Trophoblast cell (in vitro differentiated cells and primary cell): ENCODE measurements around the gene PODN.

Experiments used
- DNase-seq, 2 donors: peaks; one replicate each; pipeline ENCODE4 v3.0.0-alpha.2; 2016
- H2AFZ ChIP-seq: 2 replicates; pipeline ENCODE4 v1.6.1; 2013; ENCODE audit warnings: low read length, moderate library complexity, mild to moderate bottlenecking; ENCODE audit not compliant: insufficient read depth, poor library complexity
- H2AK5ac ChIP-seq: 2 replicates; pipeline ENCODE4 v1.6.1; 2013; ENCODE audit warnings: mild to moderate bottlenecking, low read length
- H2BK120ac ChIP-seq: 2 replicates; pipeline ENCODE4 v1.6.1; 2013; ENCODE audit warnings: low read length, mild to moderate bottlenecking, moderate library complexity; ENCODE audit not compliant: insufficient read depth, poor library complexity
- H2BK12ac ChIP-seq: 2 replicates; pipeline ENCODE4 v1.6.1; 2013; ENCODE audit warnings: mild to moderate bottlenecking, low read length, moderate library complexity
- H2BK5ac ChIP-seq: 2 replicates; pipeline ENCODE4 v1.6.1; 2013; ENCODE audit warnings: low read length, low read depth, moderate library complexity, mild to moderate bottlenecking; ENCODE audit not compliant: poor library complexity
- H3K14ac ChIP-seq: 2 replicates; pipeline ENCODE4 v1.6.1; 2013; ENCODE audit warnings: mild to moderate bottlenecking, low read length
- H3K18ac ChIP-seq: 2 replicates; pipeline ENCODE4 v1.6.1; 2013; ENCODE audit warnings: mild to moderate bottlenecking, low read length
- H3K23ac ChIP-seq: 2 replicates; pipeline ENCODE4 v1.6.1; 2013; ENCODE audit warnings: low read length
- H3K27ac ChIP-seq: 2 replicates; pipeline ENCODE4 v1.5.1; 2013; ENCODE audit warnings: low read depth, mild to moderate bottlenecking, inconsistent platforms, low read length, moderate library complexity
- H3K27me3 ChIP-seq: 2 replicates; pipeline ENCODE4 v1.6.1; 2013; ENCODE audit warnings: inconsistent platforms, mild to moderate bottlenecking, low read length, moderate library complexity; ENCODE audit not compliant: insufficient read depth
- H3K36me3 ChIP-seq, 2 experiments: 1 replicate in 1 of 2; 2 replicates in 1 of 2; pipeline ENCODE4 v1.6.1; 2013; ENCODE audit warnings: low read length in 2 of 2, mild to moderate bottlenecking in 2 of 2, moderate library complexity in 1 of 2; ENCODE audit not compliant: insufficient read depth in 2 of 2, control insufficient read depth in 1 of 2
- H3K4ac ChIP-seq: 2 replicates; pipeline ENCODE4 v1.6.1; 2013; ENCODE audit warnings: low read depth, mild to moderate bottlenecking, low read length, moderate library complexity
- H3K4me1 ChIP-seq, 2 experiments: 1 replicate in 1 of 2; 2 replicates in 1 of 2; pipeline ENCODE4 v1.6.1; 2013; ENCODE audit warnings: low read length in 2 of 2, mild to moderate bottlenecking in 2 of 2, moderate library complexity in 1 of 2; ENCODE audit not compliant: insufficient read depth in 2 of 2, control insufficient read depth in 1 of 2
- H3K4me2 ChIP-seq: 2 replicates; pipeline ENCODE4 v1.6.1; 2013; ENCODE audit warnings: inconsistent platforms, mild to moderate bottlenecking, low read length, moderate library complexity
- H3K4me3 ChIP-seq: 2 replicates; pipeline ENCODE4 v1.5.1; 2013; ENCODE audit warnings: mild to moderate bottlenecking, low read depth, low read length, inconsistent platforms
- H3K79me1 ChIP-seq: one replicate; pipeline ENCODE4 v1.6.1; 2013; ENCODE audit warnings: low read length
- H3K79me2 ChIP-seq: 2 replicates; pipeline ENCODE4 v1.6.1; 2013; ENCODE audit warnings: low read length, mild to moderate bottlenecking; ENCODE audit not compliant: control insufficient read depth, insufficient read depth, poor library complexity
- H3K9ac ChIP-seq: 2 replicates; pipeline ENCODE4 v1.6.1; 2013; ENCODE audit warnings: mild to moderate bottlenecking, low read length
- H3K9me3 ChIP-seq: 2 replicates; pipeline ENCODE4 v1.6.1; 2013; ENCODE audit warnings: low read depth, mild to moderate bottlenecking, control low read depth, inconsistent platforms, low read length; ENCODE audit not compliant: insufficient read depth
- H4K12ac ChIP-seq: 2 replicates; pipeline ENCODE4 v1.6.1; 2013; ENCODE audit warnings: low read depth, mild to moderate bottlenecking, low read length, moderate library complexity
- H4K8ac ChIP-seq: 2 replicates; pipeline ENCODE4 v1.6.1; 2013; ENCODE audit warnings: low read depth, mild to moderate bottlenecking, low read length, moderate library complexity
- H4K91ac ChIP-seq: one replicate; pipeline ENCODE4 v1.6.1; 2013; ENCODE audit warnings: low read depth, mild to moderate bottlenecking, low read length, moderate library complexity
- WGBS: extraction: QIAGEN DNeasy Blood & Tissue Kit; methylation state at CpG from one replicate; pipeline ENCODE4 v1.1.7; 2013; ENCODE audit warnings: missing lambda C conversion rate; ENCODE audit not compliant: insufficient read length, insufficient coverage; ENCODE audit errors: extremely low coverage; 5-methylcytosine and 5-hydroxymethylcytosine counted together

The PODN gene

GRCh38 chr1:53046930-53047329 lies 15.1 kb upstream of the PODN start:
- no peak overlapping the region for H3K9ac ChIP-seq
- H2AK5ac ChIP-seq = no peak overlapping the region
- no peaks in the 10 kb centered on the region for H3K36me3 ChIP-seq
- no peaks in the 10 kb centered on the region for H3K27me3 ChIP-seq
- H4K91ac ChIP-seq = no peak overlapping the region
- no peak overlapping the region for H3K18ac ChIP-seq
- H3K23ac ChIP-seq = no peak overlapping the region
- no peak overlapping the region for H2AFZ ChIP-seq
- no peak overlapping the region for H3K4me3 ChIP-seq
- no peak overlapping the region for H4K12ac ChIP-seq
- H2BK12ac ChIP-seq = no peak overlapping the region
- H3K9me3 ChIP-seq = no peaks in the 10 kb centered on the region
- H3K4me2 ChIP-seq = no peak overlapping the region
- no peak overlapping the region for H2BK120ac ChIP-seq
- H2BK5ac ChIP-seq = no peak overlapping the region
- WGBS = no CpG with 5 or more reads among the region's 2 CpGs
- no peak overlapping the region for H3K27ac ChIP-seq
- no peak overlapping the region for H3K14ac ChIP-seq
- H4K8ac ChIP-seq = no peak overlapping the region
- no peaks in the 10 kb centered on the region for H3K79me1 ChIP-seq
- no peak for DNase-seq
- H3K4me1 ChIP-seq = peaks cover 4 to 6% of the 10 kb centered on the region in 2 experiments
- no peaks in the 10 kb centered on the region for H3K79me2 ChIP-seq
- H3K4ac ChIP-seq = no peak overlapping the region

- H4K12ac ChIP-seq = no peak overlapping the region
- H3K4ac ChIP-seq = no peak overlapping the region
- H3K4me2 ChIP-seq = peak overlapping the region; percentile 2
- H3K79me1 ChIP-seq = no peaks in the 10 kb centered on the region
- H4K91ac ChIP-seq = no peak overlapping the region
- H3K9me3 ChIP-seq = no peaks in the 10 kb centered on the region
- no peak overlapping the region for H3K23ac ChIP-seq
- H3K36me3 ChIP-seq = no peaks in the 10 kb centered on the region
- no peak overlapping the region for H2BK5ac ChIP-seq
- no peaks in the 10 kb centered on the region for H3K27me3 ChIP-seq
- H3K4me1 ChIP-seq = peaks cover 4 to 6% of the 10 kb centered on the region in 2 experiments
- H2BK12ac ChIP-seq = no peak overlapping the region
- no peak overlapping the region for H2BK120ac ChIP-seq
- no peak for DNase-seq
- no peak overlapping the region for H3K9ac ChIP-seq
- no peak overlapping the region for H2AK5ac ChIP-seq
- H4K8ac ChIP-seq = no peak overlapping the region
- H3K27ac ChIP-seq = peak overlapping the region; percentile 46
- no peak overlapping the region for H3K18ac ChIP-seq
- no peaks in the 10 kb centered on the region for H3K79me2 ChIP-seq
- no peak overlapping the region for H2AFZ ChIP-seq
- no peak overlapping the region for H3K4me3 ChIP-seq
- no peak overlapping the region for H3K14ac ChIP-seq
- WGBS = no CpG with 5 or more reads among the region's 5 CpGs
Observed at GRCh38 chr1:53047737-53048736, 14.0 kb upstream of the PODN start.

- no peak overlapping the region for H3K23ac ChIP-seq
- H2AFZ ChIP-seq = no peak overlapping the region
- no peak overlapping the region for H2AK5ac ChIP-seq
- no peak for DNase-seq
- H3K79me2 ChIP-seq = no peaks in the 10 kb centered on the region
- H2BK12ac ChIP-seq = no peak overlapping the region
- no peaks in the 10 kb centered on the region for H3K9me3 ChIP-seq
- H3K36me3 ChIP-seq = no peaks in the 10 kb centered on the region
- H4K12ac ChIP-seq = no peak overlapping the region
- no peak overlapping the region for H3K9ac ChIP-seq
- no peak overlapping the region for H3K4me3 ChIP-seq
- no peaks in the 10 kb centered on the region for H3K79me1 ChIP-seq
- no peak overlapping the region for H3K18ac ChIP-seq
- H2BK120ac ChIP-seq = no peak overlapping the region
- no peak overlapping the region for H2BK5ac ChIP-seq
- H3K4me1 ChIP-seq = peaks cover 4 to 6% of the 10 kb centered on the region in 2 experiments
- no peak overlapping the region for H3K27ac ChIP-seq
- H3K4ac ChIP-seq = no peak overlapping the region
- H3K27me3 ChIP-seq = no peaks in the 10 kb centered on the region
- no peak overlapping the region for H4K91ac ChIP-seq
- no peak overlapping the region for H4K8ac ChIP-seq
- WGBS = no CpG with 5 or more reads among the region's 3 CpGs
- no peak overlapping the region for H3K14ac ChIP-seq
- H3K4me2 ChIP-seq = no peak overlapping the region
Observed at GRCh38 chr1:53048960-53049573, 12.9 kb upstream of the PODN start.

GRCh38 chr1:53049574-53049967 lies 12.4 kb upstream of the PODN start:
- no peak overlapping the region for H3K27ac ChIP-seq
- H3K79me2 ChIP-seq = no peaks in the 10 kb centered on the region
- H4K8ac ChIP-seq = no peak overlapping the region
- H3K4me2 ChIP-seq = no peak overlapping the region
- H3K23ac ChIP-seq = no peak overlapping the region
- H3K4ac ChIP-seq = no peak overlapping the region
- WGBS = no CpG with 5 or more reads among the region's 3 CpGs
- no peak overlapping the region for H2AK5ac ChIP-seq
- no peak overlapping the region for H4K12ac ChIP-seq
- H3K4me3 ChIP-seq = no peak overlapping the region
- no peak overlapping the region for H4K91ac ChIP-seq
- H3K14ac ChIP-seq = no peak overlapping the region
- no peak overlapping the region for H2BK5ac ChIP-seq
- no peak overlapping the region for H2BK12ac ChIP-seq
- no peaks in the 10 kb centered on the region for H3K9me3 ChIP-seq
- H2BK120ac ChIP-seq = no peak overlapping the region
- DNase-seq = no peak
- H2AFZ ChIP-seq = no peak overlapping the region
- no peak overlapping the region for H3K18ac ChIP-seq
- peaks cover 4 to 6% of the 10 kb centered on the region in 2 experiments for H3K4me1 ChIP-seq
- H3K36me3 ChIP-seq = no peaks in the 10 kb centered on the region
- no peaks in the 10 kb centered on the region for H3K79me1 ChIP-seq
- H3K9ac ChIP-seq = no peak overlapping the region
- no peaks in the 10 kb centered on the region for H3K27me3 ChIP-seq
